ENCODE data around the gene RAB11FIP2. TPM values are rescaled to one million over a fixed set of nuclear protein-coding genes. Genes with fewer than 3 reads are reported as not detected.
A peak's percentile ranks its signal among the peaks of the same experiment; 100 is the strongest.

Gene RAB11FIP2
- total and polyA plus RNA-seq, 4 experiments from 2014 or later = 3.1 to 23.5 (median 14.4) TPM

DNA sequence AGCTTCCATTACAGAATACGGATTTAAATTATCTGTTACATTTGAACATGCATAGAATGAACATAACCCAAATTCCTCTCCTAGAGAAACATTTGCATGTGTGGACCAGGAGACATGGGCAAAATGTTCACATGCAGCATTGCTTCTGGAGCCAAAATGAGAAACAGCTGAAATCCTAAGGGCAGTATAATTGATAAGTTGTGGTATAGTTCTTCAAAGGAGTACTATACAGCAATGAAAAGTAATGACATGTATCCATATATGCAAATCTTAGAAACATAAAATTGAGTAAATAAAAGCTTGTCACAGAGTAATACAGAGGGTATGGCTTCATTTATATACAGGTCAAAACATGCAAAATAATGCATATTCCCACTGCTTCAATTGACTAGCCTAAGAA, 77.1 kb downstream of the RAB11FIP2 start:
- no peak overlapping the region for H3K27ac ChIP-seq (ENCODE audit: low read depth, low read length)
- no peaks in the 10 kb centered on the region for H3K36me3 Mint-ChIP-seq
- H3K4me1 ChIP-seq (ENCODE audit: insufficient read depth, low read length) = no peaks in the 10 kb centered on the region
- no peaks in the 10 kb centered on the region for H3K27me3 ChIP-seq (ENCODE audit: insufficient read depth, low read length)
- no peak overlapping the region for H3K4me3 ChIP-seq (ENCODE audit: low read length in 2 of 2)
- H3K27me3 Mint-ChIP-seq = peaks cover 10% of the 10 kb centered on the region in 2 donors
- ChIA-PET CTCF (ENCODE audit: partially characterized antibody) (no interaction called here), POLR2A (ENCODE audit: partially characterized antibody) (no interaction called here)
- H3K4me1 Mint-ChIP-seq = no peaks in the 10 kb centered on the region
- H3K27ac Mint-ChIP-seq = no peak overlapping the region
- intact Hi-C loops (cut with micrococcal nuclease) = no loop called here
- H3K4me3 Mint-ChIP-seq = no peak overlapping the region
- no peaks in the 10 kb centered on the region for H3K9me3 ChIP-seq (ENCODE audit: control insufficient read depth in 1 of 2, low read length in 2 of 2)
- peaks cover 0 to 8% (median 4%) of the 10 kb centered on the region in 8 donors for H3K9me3 Mint-ChIP-seq
- no peaks in the 10 kb centered on the region for H3K36me3 ChIP-seq (ENCODE audit: insufficient read depth, low read length)
- DNase-seq = no peak

DNA sequence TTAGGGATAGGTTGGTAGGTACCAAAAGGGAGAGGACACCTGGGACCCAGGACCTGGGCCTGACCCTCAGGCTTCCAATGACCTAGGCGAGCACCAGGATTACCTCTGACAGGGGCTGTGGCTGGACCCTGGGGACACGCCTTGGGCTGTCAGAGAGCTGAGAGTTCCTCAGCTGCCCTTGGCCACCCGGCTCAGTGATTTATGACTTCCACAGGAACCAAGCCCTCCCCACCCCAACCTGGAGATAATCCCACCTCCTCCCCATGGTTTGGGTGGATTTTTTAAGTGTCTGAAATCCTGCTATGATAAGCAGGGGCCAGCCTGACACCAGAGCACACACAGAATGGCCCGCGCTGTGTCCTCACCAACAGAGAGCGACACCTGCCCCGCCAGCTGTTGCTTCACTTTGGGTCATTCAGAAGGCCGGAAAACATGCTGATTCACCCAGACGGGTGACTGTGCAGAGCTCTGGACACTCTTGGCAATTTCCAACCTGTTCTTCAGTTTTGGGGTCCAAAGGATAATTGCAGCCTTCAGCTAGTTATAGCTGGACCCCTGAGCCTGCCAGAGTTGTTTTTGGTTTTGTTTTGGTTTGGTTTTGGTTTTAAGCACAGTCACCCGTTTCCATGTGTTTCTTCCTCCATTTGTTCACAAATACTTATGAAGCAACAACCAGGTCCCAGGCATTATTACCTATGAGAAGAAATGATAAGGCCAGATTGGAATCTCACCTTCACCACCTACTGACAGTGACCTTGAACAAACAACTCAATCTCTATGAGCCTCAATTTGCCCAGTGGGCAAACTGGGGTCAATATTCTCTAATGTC, 78.2 kb downstream of the RAB11FIP2 start:
- no peaks in the 10 kb centered on the region for H3K27me3 ChIP-seq (ENCODE audit: insufficient read depth, low read length)
- no peak overlapping the region for H3K27ac ChIP-seq (ENCODE audit: low read depth, low read length)
- H3K36me3 Mint-ChIP-seq = no peaks in the 10 kb centered on the region
- ChIA-PET CTCF (ENCODE audit: partially characterized antibody) (no interaction called here), POLR2A (ENCODE audit: partially characterized antibody) (no interaction called here)
- peaks cover 0 to 8% (median 4%) of the 10 kb centered on the region in 8 donors for H3K9me3 Mint-ChIP-seq
- no peaks in the 10 kb centered on the region for H3K4me1 Mint-ChIP-seq
- no peak overlapping the region for H3K27ac Mint-ChIP-seq
- no peak overlapping the region for H3K4me3 ChIP-seq (ENCODE audit: low read length in 2 of 2)
- peaks cover 10% of the 10 kb centered on the region in 2 donors for H3K27me3 Mint-ChIP-seq
- no peaks in the 10 kb centered on the region for H3K9me3 ChIP-seq (ENCODE audit: control insufficient read depth in 1 of 2, low read length in 2 of 2)
- no peak overlapping the region for H3K4me3 Mint-ChIP-seq
- intact Hi-C loops (cut with micrococcal nuclease) = no loop called here
- no peaks in the 10 kb centered on the region for H3K4me1 ChIP-seq (ENCODE audit: insufficient read depth, low read length)
- H3K36me3 ChIP-seq (ENCODE audit: insufficient read depth, low read length) = no peaks in the 10 kb centered on the region
- DNase-seq = no peak

DNA sequence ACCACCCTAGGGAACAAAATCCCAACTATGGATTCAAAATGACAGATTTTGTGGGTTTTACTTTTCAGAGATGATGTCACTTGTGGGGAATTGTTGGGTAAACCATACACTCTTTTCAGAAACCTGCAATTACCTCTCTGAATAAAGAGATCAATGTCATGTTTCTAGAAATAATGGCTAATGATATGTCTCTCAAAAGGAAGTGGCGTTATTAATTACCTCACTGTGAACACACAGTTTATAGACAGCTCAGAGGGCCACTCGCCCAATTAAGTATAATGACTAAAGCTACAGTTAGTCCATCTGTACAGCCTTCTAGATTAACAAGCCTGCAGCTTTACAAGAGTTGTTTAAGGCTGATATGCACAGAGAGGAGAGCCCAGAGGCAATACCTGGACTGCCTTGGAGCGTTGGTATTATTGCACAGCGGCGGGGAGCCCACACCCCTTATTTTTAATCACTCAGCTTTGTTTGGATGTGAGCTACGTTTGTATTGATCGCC, 79.5 kb downstream of the RAB11FIP2 start:
- H3K4me1 ChIP-seq (ENCODE audit: insufficient read depth, low read length) = no peaks in the 10 kb centered on the region
- H3K27ac ChIP-seq (ENCODE audit: low read depth, low read length) = no peak overlapping the region
- no peaks in the 10 kb centered on the region for H3K36me3 ChIP-seq (ENCODE audit: insufficient read depth, low read length)
- H3K27me3 ChIP-seq (ENCODE audit: insufficient read depth, low read length) = no peaks in the 10 kb centered on the region
- no peaks in the 10 kb centered on the region for H3K4me1 Mint-ChIP-seq
- no peak overlapping the region for H3K4me3 Mint-ChIP-seq
- no peaks in the 10 kb centered on the region for H3K9me3 ChIP-seq (ENCODE audit: control insufficient read depth in 1 of 2, low read length in 2 of 2)
- CTCF ChIA-PET (ENCODE audit: partially characterized antibody) = no interaction called here
- intact Hi-C loops (cut with micrococcal nuclease) = no loop called here
- no peak overlapping the region for H3K27ac Mint-ChIP-seq
- no peaks in the 10 kb centered on the region for H3K36me3 Mint-ChIP-seq
- POLR2A ChIA-PET (ENCODE audit: partially characterized antibody) = no interaction called here
- no peak for DNase-seq
- H3K9me3 Mint-ChIP-seq = peaks cover 0 to 8% (median 4%) of the 10 kb centered on the region in 8 donors
- H3K27me3 Mint-ChIP-seq = peaks cover 9 to 10% of the 10 kb centered on the region in 2 donors
- H3K4me3 ChIP-seq (ENCODE audit: low read length in 2 of 2) = no peak overlapping the region

DNA sequence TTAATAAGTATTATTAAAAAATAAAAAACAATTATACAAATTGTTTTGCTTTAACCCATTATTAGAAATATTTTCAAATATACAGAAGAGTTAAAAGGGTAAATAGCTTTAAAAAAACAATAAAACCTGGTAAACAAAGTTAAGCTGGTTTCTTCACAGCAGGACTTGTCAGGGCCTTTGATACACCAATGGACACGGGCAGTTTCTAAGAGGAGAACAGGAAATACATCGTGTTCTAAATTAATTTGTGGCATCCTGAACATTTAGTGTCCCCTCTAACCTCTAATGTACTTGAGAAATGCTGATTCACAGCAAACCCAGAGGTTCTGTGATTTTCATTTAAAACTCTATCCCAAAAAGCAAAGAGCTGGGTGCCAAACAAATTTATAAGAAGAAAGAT, 80.8 kb downstream of the RAB11FIP2 start:
- Mint-ChIP-seq H3K27me3 (peaks cover 4 to 9% of the 10 kb centered on the region in 2 donors), H3K4me3 (no peak overlapping the region), H3K4me1 (no peaks in the 10 kb centered on the region), H3K36me3 (no peaks in the 10 kb centered on the region), H3K9me3 (peaks cover 0 to 8% (median 2%) of the 10 kb centered on the region in 8 donors), H3K27ac (peak overlapping the region in 1 of 7 donors; percentile 19)
- no peaks in the 10 kb centered on the region for H3K9me3 ChIP-seq (ENCODE audit: control insufficient read depth in 1 of 2, low read length in 2 of 2)
- CTCF ChIA-PET (ENCODE audit: partially characterized antibody) = no interaction called here
- H3K36me3 ChIP-seq (ENCODE audit: insufficient read depth, low read length) = no peaks in the 10 kb centered on the region
- no peaks in the 10 kb centered on the region for H3K4me1 ChIP-seq (ENCODE audit: insufficient read depth, low read length)
- H3K27ac ChIP-seq (ENCODE audit: low read depth, low read length) = no peak overlapping the region
- intact Hi-C loops (cut with micrococcal nuclease) = no loop called here
- POLR2A ChIA-PET (ENCODE audit: partially characterized antibody) = no interaction called here
- no peak for DNase-seq
- H3K4me3 ChIP-seq (ENCODE audit: low read length in 2 of 2) = no peak overlapping the region
- no peaks in the 10 kb centered on the region for H3K27me3 ChIP-seq (ENCODE audit: insufficient read depth, low read length)

- no peaks in the 10 kb centered on the region for H3K9me3 ChIP-seq (ENCODE audit: control insufficient read depth in 1 of 2, low read length in 2 of 2)
These were observed 82.2 kb downstream of the RAB11FIP2 start for GRCh38 chr10:117964536-117964935.

DNA sequence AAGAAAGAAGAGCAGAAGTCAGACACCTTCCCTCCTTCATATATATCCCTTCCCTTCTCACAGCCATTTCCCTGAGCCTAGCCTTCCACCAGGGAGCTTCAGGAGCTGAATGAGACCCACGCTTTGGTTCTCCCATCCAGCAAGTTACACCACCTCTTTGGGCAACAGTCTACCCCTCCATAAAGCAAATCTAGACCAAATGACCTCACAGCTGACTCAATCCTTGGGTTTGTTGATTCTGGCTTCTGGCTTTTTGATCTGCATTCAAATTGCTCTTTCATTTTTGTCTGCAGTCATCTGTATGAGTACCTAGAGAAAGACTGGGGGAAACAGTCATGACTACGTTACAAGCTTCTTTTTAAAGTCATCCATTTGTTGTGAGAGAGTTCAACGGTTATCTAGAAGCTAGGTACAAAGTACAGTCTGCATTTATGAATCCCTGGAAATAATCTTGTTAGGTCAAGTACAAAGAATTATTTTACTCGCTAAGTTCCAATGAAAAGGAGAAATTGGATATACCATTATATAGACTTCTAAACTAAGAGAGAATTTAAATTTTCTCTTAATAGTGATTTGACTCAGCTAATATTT, 86.3 kb downstream of the RAB11FIP2 start:
- H3K4me3 Mint-ChIP-seq = no peak overlapping the region
- H3K4me1 Mint-ChIP-seq = no peaks in the 10 kb centered on the region
- Histone ChIP-seq H3K4me1 (ENCODE audit: insufficient read depth, low read length) (no peaks in the 10 kb centered on the region), H3K9me3 (ENCODE audit: control insufficient read depth in 1 of 2, low read length in 2 of 2) (no peaks in the 10 kb centered on the region), H3K27ac (ENCODE audit: low read depth, low read length) (no peak overlapping the region), H3K4me3 (ENCODE audit: low read length in 2 of 2) (no peak overlapping the region), H3K36me3 (ENCODE audit: insufficient read depth, low read length) (no peaks in the 10 kb centered on the region), H3K27me3 (ENCODE audit: insufficient read depth, low read length) (no peaks in the 10 kb centered on the region)
- peaks cover 3 to 6% of the 10 kb centered on the region in 2 donors for H3K27me3 Mint-ChIP-seq
- CTCF ChIA-PET (ENCODE audit: partially characterized antibody) = no interaction called here
- POLR2A ChIA-PET (ENCODE audit: partially characterized antibody) = no interaction called here
- no peaks in the 10 kb centered on the region for H3K9me3 Mint-ChIP-seq
- H3K36me3 Mint-ChIP-seq = no peaks in the 10 kb centered on the region
- intact Hi-C loops (cut with micrococcal nuclease) = no loop called here
- H3K27ac Mint-ChIP-seq = no peak overlapping the region
- DNase-seq = no peak

More at GRCh38 chr10:117964536-117964935, 82.2 kb downstream of the RAB11FIP2 start:
- ChIA-PET POLR2A (ENCODE audit: partially characterized antibody) (no interaction called here), CTCF (ENCODE audit: partially characterized antibody) (no interaction called here)
- H3K27me3 ChIP-seq (ENCODE audit: insufficient read depth, low read length) = no peaks in the 10 kb centered on the region
- peaks cover 0 to 7% (median under 1%) of the 10 kb centered on the region in 8 donors for H3K9me3 Mint-ChIP-seq
- no peaks in the 10 kb centered on the region for H3K36me3 Mint-ChIP-seq
- no peak overlapping the region for H3K4me3 Mint-ChIP-seq
- H3K27ac Mint-ChIP-seq = no peak overlapping the region
- no peak for DNase-seq
- H3K27me3 Mint-ChIP-seq = peaks cover 4 to 8% of the 10 kb centered on the region in 2 donors
- H3K4me1 Mint-ChIP-seq = no peaks in the 10 kb centered on the region
- H3K36me3 ChIP-seq (ENCODE audit: insufficient read depth, low read length) = no peaks in the 10 kb centered on the region
- no peaks in the 10 kb centered on the region for H3K4me1 ChIP-seq (ENCODE audit: insufficient read depth, low read length)
- H3K4me3 ChIP-seq (ENCODE audit: low read length in 2 of 2) = no peak overlapping the region
- no peak overlapping the region for H3K27ac ChIP-seq (ENCODE audit: low read depth, low read length)
- intact Hi-C loops (cut with micrococcal nuclease) = no loop called here

- no peak for DNase-seq
- Histone ChIP-seq H3K4me1 (ENCODE audit: insufficient read depth, low read length) (no peaks in the 10 kb centered on the region), H3K27me3 (ENCODE audit: insufficient read depth, low read length) (no peaks in the 10 kb centered on the region), H3K36me3 (ENCODE audit: insufficient read depth, low read length) (no peaks in the 10 kb centered on the region), H3K27ac (ENCODE audit: low read depth, low read length) (no peak overlapping the region), H3K4me3 (ENCODE audit: low read length in 2 of 2) (no peak overlapping the region), H3K9me3 (ENCODE audit: control insufficient read depth in 1 of 2, low read length in 2 of 2) (no peaks in the 10 kb centered on the region)
- Mint-ChIP-seq H3K9me3 (peaks cover 0 to 2% (median 0%) of the 10 kb centered on the region in 8 donors), H3K36me3 (no peaks in the 10 kb centered on the region), H3K4me1 (no peaks in the 10 kb centered on the region), H3K4me3 (no peak overlapping the region), H3K27ac (no peak overlapping the region), H3K27me3 (peaks cover 10 to 14% of the 10 kb centered on the region in 2 donors)
- ChIA-PET POLR2A (ENCODE audit: partially characterized antibody) (no interaction called here), CTCF (ENCODE audit: partially characterized antibody) (no interaction called here)
- intact Hi-C loops (cut with micrococcal nuclease) = no loop called here
These were observed 89.8 kb downstream of the RAB11FIP2 start for GRCh38 chr10:117956972-117957371.

Data from CD4-positive, alpha-beta memory T cell (primary cell).